GM21723 (cell line): ENCODE data around the gene CELA2A.

Experiments
- ATAC-seq: cut with Tn5 transposase; IDR thresholded peaks from one replicate; pipeline ENCODE4 v1.9.1; 2021; ENCODE audit warnings: mild to moderate bottlenecking, moderate library complexity; ENCODE audit not compliant: unreplicated experiment

Gene CELA2A

DNA sequence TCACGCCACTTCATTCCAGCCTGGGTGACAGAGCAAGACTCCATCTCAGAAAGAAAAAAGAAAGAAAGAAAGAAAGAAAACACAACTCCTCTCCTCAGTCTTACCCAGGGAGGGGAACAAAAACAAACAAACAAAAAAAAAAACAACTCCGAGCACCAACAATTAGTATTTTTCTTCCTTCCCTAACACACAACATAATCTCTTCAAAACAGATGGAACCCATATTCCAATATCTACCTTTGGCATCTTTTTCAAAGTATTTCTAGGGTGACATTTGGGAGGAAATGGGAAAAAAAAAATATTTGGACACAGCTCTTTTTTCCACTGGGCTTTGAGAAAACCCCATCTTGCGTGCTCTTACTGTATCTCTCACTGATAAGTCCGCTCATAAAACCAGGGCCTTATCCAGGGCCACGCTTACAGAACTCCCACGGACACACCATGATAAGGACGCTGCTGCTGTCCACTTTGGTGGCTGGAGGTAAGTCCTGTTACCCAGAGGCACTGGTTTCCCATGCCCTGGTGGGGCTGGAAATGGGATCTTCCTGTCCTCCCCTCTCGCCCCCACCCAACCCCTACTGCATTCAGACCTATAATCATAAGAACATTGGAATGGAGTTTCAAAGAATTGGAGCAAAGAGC, at the start of gene CELA2A:
TSS of gene CELA2A (plus strand) at position 420 of the 642 bp plus-strand sequence. CDS start at position 442, 22 bp downstream.
- no peak for ATAC-seq

DNA sequence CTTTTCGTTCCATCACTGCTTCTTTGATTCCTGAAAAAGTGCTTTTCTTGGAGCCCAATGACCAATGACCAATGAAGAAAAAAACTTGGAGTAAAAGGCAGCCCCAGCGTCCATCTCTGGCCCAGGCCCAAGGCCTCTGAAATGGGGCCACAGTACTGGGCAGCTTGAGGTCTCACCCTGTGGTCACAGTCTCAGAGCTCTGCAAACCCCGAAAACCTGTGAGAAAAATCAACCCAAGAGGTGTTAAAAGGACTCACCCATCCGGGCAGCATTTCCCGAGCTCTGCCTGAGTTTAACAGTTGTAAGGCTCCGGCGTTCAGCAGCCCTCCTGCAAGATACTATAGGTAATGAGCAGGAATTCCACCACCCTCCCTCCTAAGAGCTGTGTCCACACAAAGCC, 49.0 kb upstream of the CELA2A start:
- ATAC-seq = no peak

- no peak for ATAC-seq
Observed at GRCh38 chr1:15408890-15409387, 47.6 kb upstream of the CELA2A start.

GRCh38 chr1:15409388-15410222, 46.9 kb upstream of the CELA2A start, which contains the start of gene EFHD2:
TSS of gene EFHD2 (plus strand) at chr1:15409888. CDS start at chr1:15409972, 84 bp downstream.
- peak; percentile 85 for ATAC-seq

GRCh38 chr1:15410223-15410883, 46.2 kb upstream of the CELA2A start:
- ATAC-seq = peak; percentile 4

- no peak for ATAC-seq
Observed at GRCh38 chr1:15410884-15411245, 45.7 kb upstream of the CELA2A start.

DNA sequence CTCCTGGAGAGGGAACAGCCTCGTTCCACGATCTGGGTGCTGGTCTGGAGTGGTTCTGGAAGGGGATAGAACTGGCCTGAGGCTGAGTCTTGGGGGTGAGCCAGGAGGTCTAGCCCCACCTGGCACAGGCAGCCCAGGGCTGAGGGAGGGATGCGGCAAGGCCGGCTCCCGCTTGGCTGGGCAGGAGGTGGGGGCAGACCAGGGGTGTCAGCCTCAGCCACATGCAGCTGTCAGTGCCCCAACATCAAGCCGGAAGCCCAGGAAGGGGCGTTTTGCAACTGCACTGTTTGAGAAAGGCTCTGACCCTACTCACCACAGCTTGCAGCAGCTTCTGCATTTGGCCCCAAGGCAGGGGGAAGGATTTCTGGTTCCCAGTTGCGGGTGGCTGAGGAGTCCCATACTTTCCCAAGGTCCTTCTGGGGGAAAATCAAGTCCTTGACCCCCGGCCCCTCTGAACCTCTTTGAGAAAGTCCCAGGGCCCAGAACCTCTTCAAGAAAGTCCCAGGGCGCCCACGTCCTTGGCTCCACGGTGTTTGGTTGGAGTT, 44.9 kb upstream of the CELA2A start:
- peak; percentile 37 for ATAC-seq

- ATAC-seq = no peak
Observed at GRCh38 chr1:15412175-15412800, 44.2 kb upstream of the CELA2A start.

GRCh38 chr1:15412843-15413242, 43.7 kb upstream of the CELA2A start:
- ATAC-seq = no peak

GRCh38 chr1:15413563-15414444, 42.7 kb upstream of the CELA2A start:
- no peak for ATAC-seq

DNA sequence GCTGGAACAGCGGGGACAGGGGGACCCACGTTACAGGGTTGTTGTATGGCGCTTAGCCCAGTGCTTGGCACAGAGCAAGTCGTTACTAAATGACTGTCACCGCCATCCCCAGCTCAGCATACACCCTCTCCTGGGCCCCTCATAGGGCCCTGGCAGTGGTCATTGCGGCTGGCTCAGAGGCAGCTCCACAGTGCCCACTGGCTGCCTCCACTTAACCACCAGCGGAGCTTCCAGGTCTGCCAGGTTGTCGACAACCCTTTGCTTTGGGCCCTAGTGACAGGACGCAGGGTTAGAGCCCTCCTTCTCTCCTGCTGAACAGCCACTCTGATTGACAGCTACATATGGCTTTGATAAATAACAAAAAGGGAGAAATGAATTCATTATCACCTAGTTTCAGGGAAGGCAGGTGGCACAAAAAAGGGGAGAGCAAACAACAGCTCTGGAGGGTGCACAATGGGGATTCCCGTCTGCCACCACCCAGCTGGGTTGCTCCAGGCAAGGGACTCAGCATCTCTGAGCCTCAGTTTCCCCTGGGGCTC, 42.0 kb upstream of the CELA2A start:
- ATAC-seq = no peak

- peak; percentile 45 for ATAC-seq
Observed at GRCh38 chr1:15417059-15417934, 39.2 kb upstream of the CELA2A start.

DNA sequence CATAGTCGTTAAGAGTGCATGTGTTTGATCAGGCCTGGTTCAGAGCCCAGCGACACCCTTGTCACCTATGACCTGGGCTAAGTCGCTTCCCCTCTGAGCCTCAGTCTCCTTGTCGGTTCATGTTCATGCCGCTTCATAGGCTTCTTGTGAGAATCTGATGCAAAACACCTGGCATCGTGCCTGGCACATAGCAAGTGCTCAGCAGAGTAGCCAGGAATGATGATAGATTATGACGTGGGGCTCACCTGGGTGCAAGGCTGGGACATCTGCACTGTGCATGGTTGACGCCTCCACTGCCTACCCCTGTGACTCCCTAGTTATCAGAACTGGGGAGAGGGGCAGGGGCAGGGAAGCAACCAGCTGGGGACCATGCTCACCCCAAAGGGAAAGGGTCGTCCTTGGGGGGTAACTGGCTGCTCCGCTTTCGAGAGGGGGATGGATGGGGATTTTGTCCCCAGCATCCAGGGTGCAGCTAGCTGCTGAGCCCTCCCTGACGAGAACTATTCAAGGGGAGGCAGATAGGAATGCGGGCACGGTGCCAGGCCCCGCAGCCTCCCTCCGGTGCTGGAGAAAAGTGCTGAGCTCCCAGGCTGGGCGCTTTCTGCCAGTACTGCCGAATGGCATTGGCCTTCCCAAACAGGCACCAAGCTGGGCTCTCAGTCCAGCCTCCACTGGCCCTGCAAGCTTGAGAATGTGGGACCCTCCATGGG, 37.6 kb upstream of the CELA2A start:
- ATAC-seq = no peak

- ATAC-seq = no peak
Observed at GRCh38 chr1:15420853-15421465, 35.6 kb upstream of the CELA2A start.

- no peak for ATAC-seq
Observed at GRCh38 chr1:15422871-15423270, 33.7 kb upstream of the CELA2A start.

- ATAC-seq = no peak
Observed at GRCh38 chr1:15423355-15424077, 33.0 kb upstream of the CELA2A start.

GRCh38 chr1:15424146-15424667, 32.3 kb upstream of the CELA2A start:
- ATAC-seq = no peak
